HG02840 (cell line): ENCODE data around the gene MTFP1.

Experiments used
- ATAC-seq: cut with Tn5 transposase; IDR thresholded peaks from one replicate; pipeline ENCODE4 v1.9.1; 2021; ENCODE audit warnings: mild to moderate bottlenecking, moderate library complexity, moderate number of reproducible peaks; ENCODE audit not compliant: unreplicated experiment, low FRiP score

Gene MTFP1

DNA sequence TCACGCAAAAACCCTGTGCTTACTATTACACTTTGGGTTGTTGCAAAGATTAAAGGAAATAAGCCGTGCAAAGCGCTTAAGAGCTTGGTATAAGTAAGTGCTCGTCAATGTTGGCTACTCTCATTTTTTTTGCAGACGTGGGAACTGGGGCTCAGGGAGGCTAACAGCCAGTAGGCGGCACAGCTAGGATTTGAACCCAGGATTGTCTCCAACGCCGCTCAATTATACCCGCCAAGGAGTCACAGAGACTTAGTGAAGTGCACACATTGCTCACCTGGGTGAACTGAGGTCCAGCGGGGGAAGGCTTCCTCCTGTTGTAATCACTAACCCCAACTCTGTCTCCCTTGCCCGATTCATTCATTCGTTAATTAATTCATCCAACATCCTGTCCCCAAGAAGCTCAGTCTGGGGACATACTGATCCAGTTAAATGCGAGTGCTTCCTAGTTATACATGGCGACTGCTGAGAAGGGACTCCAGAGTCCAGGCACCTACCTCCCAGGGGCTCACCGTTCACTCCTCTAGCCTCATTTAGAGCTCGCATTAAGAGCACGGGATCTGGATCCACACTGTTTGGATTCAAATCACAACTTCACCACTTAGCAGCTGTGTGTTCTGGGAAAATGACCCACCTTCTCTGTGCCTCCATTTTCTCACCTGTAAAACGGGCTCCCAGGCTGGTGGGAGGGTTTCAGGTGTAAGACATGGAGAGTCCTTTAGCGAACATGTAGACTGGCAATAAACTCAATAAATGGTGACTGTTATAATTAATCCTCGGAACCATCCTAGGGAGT lies 838 bp upstream of the MTFP1 start:
- ATAC-seq = no peak

DNA sequence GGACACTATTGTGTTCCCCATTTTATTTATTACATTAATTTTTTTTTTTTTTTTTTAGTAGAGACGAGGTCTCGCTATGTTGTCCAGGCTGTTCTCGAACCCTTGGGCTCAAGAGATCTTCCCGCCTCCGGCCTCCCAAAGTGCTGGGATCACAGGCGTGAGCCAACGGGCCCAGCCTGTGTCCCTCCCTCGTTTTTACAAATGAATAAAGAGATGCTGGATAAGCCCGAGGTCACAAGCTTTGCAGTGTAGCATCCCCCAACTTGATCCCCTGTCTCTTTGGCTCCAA lies 297 bp upstream of the MTFP1 start:
- no peak for ATAC-seq

GRCh38 chr22:30426388-30427353 lies 1.1 kb downstream of the MTFP1 start:
- ATAC-seq = no peak

- no peak for ATAC-seq
These were observed 2.3 kb downstream of the MTFP1 start for GRCh38 chr22:30427871-30428270.

- ATAC-seq = no peak
These were observed 4.3 kb downstream of the MTFP1 start for GRCh38 chr22:30429887-30430286.

GRCh38 chr22:30430933-30431332 lies 5.4 kb downstream of the MTFP1 start:
- ATAC-seq = no peak

GRCh38 chr22:30432096-30432495 lies 6.5 kb downstream of the MTFP1 start:
- ATAC-seq = no peak

DNA sequence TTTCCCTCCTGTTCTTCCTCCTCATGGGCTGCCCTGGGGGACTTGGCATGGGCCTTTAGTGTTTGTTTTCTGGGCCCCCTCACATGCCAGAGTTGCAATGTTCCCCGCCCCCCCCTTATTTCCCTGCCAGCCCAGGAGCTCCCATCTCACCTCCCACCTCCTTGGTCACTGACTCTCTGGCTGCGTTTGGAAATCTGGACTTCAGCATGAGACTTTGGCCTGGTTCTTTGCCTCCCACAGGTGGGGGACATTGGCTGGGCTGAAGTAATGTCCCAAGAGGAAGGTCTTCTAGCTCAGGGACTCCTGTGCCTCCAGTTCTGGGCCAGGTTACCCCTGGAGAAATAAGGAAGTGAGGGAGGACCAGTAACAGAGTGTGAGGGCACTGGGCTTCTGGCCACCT lies 7.0 kb downstream of the MTFP1 start:
- ATAC-seq = no peak

- ATAC-seq = no peak
These were observed 7.7 kb downstream of the MTFP1 start for GRCh38 chr22:30433227-30433626.

DNA sequence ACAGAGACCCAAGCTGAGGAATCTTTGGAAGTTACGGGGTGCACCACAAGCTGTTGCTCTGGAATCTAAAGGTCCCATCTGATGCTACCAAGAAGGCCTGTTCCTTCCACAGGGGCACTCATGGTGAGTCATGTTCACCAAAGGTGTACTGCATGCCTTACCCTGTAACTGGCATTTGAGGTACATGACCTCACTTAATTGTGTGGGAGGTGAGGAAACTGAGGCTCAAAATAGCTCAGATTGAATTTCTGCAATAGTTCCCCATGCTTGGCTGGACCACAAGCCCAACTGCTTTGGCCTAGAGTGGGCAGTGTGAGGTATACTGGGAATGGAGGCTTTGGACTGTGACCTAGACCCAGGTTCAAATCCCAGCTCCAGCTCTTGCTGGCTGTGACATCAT lies 8.2 kb downstream of the MTFP1 start:
- no peak for ATAC-seq

DNA sequence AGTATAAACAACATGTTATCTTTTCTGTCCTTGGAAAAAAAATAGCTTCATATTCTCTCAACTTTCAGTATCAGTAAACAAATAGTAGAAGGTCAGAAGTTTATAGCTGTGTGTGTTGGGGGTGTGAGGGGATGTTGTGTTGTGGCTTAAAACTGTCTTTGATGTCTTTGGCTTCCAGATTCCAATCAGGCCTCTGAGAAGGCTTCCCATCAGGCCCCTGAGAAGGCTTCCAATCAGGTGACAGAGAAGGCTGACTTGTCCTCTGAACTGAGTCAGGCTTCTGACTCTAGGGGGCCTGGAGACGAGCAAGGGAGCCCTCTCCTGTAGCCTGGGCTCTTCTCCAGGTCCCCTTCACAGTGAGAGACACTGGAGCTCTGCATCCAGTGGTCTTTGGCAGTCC lies 9.3 kb downstream of the MTFP1 start:
- ATAC-seq = no peak

DNA sequence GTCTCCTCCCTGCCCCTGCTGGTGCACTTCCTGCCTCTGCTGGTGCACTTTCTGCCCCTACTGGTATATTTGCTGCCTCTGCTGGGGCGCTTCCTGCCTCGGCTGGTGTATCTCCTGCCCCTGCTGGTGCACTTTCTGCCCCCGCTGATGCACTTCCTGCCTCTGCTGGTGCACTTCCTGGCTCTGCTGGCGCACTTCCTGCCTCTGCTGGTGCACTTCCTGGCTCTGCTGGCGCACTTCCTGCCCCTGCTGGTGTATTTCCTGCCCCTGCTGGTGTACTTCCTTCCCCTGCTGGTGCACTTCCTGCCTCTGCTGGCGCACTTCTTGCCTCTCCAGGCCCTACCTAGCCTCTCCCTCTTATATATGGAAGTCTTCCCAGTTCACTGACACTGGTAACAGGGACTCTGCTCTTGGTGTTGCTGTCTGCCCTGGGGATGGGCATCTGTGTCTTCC lies 10.1 kb downstream of the MTFP1 start:
- no peak for ATAC-seq

DNA sequence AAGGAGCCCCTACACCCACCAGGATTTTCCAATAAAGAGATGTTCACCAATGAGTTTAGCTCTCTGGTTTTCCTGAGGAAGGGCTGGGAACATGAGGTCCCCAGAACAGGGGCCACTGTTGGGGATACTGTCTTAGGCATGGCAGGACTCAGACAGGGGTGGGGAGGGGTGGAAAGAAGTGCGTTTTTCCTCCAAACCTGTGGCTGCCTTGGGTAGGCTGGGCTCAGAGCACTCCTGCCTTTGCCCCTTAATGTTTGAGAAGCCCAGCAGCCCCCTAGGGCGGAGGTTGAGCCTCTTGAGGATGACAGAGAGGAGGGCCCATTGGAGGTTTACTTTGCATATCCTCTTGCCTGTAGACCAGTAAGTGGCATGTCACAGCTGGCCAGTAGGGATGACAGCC lies 10.6 kb downstream of the MTFP1 start:
- ATAC-seq = no peak

GRCh38 chr22:30438559-30438958 lies 13.0 kb downstream of the MTFP1 start:
- no peak for ATAC-seq

DNA sequence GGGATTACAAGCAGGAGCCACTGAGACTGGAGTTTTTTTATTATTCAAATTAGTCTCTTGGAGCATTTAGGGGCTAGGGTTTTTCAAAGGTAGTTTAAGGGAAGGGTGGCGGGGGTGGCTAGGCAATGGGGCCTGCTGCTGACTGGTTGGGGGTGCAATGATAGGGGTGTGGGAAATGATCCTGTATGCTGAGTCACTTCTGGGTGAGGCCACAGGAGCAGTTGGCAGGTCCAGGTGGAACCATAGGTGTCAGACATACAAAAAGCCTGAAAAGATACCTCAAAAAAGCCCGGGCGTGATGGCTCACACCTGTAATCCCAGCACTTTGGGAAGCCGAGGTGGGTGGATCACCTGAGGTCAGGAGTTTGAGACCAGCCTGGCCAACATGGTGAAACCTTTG lies 13.7 kb downstream of the MTFP1 start:
- ATAC-seq = no peak

DNA sequence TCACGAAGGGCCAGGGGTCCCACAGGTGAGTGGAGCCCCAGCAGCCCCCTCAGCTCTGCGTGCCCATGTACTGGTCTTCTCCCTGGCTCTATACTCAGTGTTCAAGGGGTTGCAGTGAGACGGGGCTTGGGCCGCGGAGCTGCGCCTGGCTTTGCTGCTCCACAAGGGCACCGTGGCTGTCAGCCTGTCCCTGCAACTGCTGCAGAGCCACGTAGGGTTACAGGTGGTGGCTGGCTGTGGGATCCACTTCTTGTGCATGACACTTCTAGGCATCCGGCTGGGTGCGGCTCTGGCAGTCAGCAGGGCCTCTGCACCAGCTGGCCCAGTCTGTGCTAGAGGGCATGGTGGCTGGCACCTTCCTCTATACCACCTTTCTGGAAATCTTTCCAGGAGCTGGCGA lies 14.3 kb downstream of the MTFP1 start:
- no peak for ATAC-seq

DNA sequence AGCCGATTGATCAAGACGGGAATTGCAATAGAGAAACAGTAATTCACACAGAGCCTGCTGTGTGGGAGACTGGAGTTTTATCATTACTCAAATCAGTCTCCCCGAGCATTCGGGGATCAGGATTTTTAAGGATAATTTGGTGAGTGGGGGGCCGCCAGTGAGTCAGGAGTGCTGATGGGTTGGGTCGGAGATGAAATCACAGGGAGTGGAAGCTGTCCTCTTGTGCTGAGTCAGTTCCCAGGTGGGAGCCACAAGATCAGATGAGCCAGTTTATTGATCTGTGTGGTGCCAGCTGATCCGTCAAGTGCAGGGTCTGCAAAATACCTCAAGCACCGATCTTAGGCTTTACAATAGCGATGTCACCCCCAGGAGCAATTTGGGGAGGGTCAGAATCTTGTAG lies 15.5 kb downstream of the MTFP1 start:
- no peak for ATAC-seq

DNA sequence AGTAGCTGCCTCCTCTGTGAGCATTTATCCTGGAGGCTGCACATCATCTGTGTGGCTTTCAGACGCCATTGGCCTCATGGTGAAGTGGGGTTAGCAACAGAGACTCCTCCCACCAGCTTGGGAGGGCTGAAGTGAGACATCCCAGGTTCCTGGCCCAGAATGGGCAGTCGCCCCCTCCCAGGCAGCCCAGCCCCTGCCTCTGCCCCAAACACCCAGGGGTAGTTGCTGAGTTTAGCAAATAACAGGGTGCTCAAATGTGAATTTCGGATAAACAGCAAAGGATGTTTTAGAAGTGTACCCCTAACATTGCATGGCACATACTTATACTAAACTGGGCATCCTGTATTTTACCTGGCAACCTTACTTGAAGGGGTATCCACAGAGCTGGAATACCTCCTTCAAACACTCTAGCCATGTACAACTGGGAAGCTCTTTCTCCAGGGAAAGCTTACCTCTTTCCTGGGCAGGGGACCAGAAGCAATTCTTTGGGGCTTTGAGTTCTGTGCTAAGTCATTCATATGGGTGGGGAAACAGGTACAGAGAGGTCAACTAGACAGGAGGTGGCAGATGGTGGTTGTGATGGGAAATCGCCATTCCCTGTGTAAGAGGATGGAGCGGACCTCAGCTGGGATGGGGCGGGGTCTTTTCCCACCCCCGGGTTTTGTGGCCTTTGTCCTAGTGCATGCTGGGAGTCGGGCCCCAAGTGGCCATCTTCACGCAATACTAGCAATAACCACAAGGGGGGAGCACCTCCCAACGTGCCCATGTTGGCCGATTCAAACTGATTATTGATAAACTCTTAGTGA lies 19.3 kb downstream of the MTFP1 start:
- no peak for ATAC-seq

DNA sequence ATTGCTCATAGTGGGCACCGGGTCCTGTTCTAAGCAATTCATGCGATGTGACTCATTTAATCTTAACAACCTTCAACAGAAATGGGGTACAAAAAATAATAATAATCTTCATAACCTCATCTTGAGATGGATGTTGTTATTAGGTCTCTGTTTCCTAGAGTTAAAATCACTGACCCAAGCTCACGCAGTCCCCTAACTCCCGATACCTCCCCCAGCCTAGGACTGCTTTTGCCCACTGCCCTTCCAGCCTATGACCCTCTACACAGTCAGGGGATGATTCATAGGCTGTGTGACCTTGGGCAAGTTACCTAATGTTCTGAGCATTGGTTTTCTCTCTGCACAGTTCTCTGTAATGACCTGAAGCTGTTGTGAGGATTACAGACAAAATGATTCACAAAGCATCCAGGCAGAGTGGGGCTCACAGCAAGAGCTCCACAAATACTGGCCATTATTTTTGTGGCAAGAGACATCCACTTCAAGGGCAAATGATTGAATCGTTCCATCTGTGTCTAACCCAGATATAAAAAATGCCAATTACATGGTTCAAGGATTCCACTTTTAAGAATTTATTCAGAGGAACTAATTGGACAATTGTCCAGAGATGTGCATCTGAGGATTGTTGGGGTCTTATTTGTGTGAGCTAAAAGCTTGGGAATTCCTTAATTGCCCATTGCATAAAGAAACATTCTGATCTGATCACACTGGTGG lies 20.0 kb downstream of the MTFP1 start:
- no peak for ATAC-seq

DNA sequence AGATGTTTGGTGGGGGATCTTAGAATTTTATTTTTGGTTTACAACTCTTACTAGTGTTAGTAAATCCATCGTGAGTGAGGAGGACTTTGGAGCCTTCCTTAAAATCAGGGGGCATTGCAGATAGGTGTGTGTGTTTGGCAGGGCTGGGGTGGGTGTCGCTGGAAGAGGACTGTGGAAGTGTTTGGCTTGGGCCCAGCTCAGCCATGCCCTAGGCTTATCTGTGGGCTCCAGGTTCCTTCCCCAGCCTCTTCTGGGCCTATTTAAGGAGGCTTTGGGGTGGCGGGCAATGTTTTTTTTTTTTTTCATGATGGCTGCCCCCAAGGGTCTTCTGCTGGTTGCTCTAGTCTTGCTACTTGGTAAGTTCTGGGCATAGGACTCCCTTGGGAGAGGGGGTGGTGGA lies 22.1 kb downstream of the MTFP1 start:
- no peak for ATAC-seq
